Cortex of kidney (tissue), 1 donor: ENCODE measurements around the gene STARD7.

Experiments
- DNase-seq: peaks from one replicate; lab custom pipeline; 2025; lab: John Stamatoyannopoulos, UW

STARD7 gene

DNA sequence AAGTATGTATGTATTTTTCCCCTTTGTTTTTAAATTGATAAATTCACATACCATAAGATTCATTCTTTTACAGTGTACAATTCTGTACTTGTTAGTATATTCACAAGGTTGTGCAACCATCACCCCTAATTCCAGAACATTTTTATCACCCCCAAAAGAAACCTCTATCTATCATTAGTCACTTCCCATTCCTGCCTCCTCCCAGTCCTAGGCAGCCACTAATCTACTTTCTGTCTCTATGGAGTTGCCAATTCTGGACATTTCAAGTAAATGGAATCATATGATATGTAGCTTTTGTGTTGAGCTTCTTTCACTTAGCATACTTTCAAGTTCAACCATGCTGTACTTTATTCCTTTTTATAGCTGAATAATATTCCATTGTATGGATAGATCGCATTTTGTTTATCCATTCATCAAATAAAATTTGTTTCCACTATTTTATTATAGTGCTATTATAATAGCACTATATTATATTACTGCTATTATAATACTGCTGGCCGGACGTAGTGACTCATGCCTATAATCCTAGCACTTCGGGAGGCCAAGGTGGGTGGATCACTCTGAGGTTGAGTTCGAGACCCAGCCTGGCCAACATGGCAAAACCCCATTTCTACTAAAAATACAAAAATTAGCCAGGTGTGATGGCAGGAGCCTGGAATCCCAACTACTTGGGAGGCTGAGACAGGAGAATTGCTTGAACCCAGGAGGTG, 10.9 kb downstream of the STARD7 start:
- no peak for DNase-seq

DNA sequence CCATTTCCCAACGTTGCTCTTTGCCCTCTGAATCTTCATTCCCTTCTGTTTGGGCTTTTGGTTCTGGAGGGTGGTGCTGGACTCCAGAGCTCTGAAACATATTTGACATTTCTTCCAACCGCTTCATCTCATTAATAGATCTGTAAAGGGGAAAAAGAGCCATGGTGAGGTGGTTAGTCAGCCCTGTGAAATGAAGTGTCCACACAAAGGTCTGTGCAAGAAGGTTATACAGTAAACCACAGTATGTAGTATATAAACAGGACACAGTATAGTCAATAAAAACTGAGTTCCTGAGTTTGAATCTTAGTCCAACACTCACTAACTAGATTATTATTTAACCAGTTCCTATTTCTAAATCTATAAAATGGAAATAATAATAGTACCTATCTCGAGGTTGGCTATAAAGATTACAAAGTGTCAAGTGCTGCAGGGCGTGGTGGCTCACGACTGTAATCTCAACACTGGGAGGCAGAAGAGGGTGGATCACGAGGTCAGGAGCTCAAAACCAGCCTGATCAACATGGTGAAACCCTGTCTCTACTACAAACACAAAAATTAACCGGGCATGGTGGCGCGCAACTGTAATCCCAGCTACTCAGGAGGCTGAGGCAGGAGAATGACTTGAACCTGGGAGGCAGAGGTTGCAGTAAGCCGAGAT, 13.1 kb downstream of the STARD7 start:
- no peak for DNase-seq

DNA sequence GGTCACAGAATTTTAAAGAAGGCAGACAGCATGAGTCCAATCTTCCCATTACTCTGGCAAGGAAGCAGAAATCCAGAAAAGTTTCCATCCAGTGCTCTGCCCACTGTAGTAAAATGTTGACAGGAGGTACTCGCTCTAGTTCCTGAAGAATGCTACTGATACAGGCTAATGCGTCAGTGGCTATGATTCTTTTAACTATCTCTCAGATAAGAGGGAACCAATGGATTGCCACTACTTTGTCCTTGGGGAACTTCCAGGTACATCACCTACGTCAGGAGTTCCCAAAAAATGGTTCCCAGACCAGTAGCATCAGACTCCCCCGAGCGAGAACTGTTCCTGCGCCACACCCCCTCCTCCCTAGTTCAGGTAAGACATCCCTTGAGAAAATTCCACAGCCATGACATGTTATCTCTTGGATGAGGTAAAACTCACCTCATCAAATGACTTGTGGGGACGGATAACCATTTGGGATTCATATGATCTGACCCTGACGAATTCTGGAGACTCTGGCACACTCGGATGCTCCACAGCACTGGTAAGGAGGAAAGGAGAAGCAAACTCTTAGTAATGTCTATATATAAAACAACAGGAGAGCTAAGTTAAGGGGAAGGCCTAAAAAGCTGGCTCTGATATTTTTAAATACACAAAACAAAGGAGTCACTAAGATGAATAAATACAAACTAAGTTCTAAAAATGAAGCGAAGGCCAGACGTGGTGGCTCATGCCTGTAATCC, 16.5 kb downstream of the STARD7 start:
- no peak for DNase-seq

- DNase-seq: no peak
Observed at GRCh38 chr2:96188821-96189526, 19.7 kb downstream of the STARD7 start.

DNA sequence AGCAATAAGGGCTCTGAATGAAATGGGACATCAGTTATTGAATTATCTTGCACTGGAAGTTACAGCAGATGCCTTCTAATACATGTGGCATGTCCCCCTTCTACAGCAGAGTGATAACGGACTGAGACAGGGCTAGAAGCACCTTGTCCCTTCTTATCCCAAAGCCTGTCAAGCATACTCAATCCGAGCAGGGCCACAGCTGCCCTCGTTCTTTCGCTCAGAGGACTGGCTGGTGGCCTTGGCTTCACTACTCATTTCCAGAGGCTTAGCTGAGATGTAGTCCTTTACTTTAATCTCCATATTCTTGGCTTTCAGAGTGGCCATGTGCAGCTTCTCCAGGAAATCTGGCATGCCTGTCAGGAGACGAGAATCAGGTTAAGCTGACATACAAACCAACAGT, 22.1 kb downstream of the STARD7 start:
- DNase-seq: no peak

GRCh38 chr2:96185516-96185915, 23.1 kb downstream of the STARD7 start:
- no peak for DNase-seq

- no peak for DNase-seq
Observed at GRCh38 chr2:96184989-96185388, 23.6 kb downstream of the STARD7 start.

DNA sequence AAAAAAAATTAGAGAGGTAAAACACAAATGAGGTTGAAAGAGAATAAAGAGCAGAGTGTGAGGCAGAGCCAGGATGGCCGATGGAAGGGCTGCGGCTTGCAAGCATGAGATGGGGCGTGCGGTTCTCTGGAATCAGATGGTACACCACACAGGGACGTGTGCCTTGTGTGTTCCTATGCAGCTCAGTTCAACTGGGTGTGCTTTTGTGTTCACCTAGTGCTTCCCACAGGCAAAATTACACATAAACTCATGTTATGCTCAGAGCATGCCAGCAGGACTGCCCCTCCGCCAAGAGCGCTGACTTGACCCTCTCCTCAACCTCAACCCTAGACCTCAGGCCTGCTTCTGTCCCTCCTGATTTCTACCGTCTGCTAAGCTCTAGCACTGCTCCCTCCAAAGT, 24.4 kb downstream of the STARD7 start:
- DNase-seq: no peak

- no peak for DNase-seq
Observed at GRCh38 chr2:96181529-96181928, 27.1 kb downstream of the STARD7 start.

- DNase-seq: no peak
Observed at GRCh38 chr2:96180521-96180920, 28.1 kb downstream of the STARD7 start.

GRCh38 chr2:96180002-96180401, 28.6 kb downstream of the STARD7 start:
- no peak for DNase-seq

GRCh38 chr2:96176661-96177060, 32.0 kb downstream of the STARD7 start:
- DNase-seq: no peak

GRCh38 chr2:96175951-96176350, 32.7 kb downstream of the STARD7 start:
- DNase-seq: no peak

DNA sequence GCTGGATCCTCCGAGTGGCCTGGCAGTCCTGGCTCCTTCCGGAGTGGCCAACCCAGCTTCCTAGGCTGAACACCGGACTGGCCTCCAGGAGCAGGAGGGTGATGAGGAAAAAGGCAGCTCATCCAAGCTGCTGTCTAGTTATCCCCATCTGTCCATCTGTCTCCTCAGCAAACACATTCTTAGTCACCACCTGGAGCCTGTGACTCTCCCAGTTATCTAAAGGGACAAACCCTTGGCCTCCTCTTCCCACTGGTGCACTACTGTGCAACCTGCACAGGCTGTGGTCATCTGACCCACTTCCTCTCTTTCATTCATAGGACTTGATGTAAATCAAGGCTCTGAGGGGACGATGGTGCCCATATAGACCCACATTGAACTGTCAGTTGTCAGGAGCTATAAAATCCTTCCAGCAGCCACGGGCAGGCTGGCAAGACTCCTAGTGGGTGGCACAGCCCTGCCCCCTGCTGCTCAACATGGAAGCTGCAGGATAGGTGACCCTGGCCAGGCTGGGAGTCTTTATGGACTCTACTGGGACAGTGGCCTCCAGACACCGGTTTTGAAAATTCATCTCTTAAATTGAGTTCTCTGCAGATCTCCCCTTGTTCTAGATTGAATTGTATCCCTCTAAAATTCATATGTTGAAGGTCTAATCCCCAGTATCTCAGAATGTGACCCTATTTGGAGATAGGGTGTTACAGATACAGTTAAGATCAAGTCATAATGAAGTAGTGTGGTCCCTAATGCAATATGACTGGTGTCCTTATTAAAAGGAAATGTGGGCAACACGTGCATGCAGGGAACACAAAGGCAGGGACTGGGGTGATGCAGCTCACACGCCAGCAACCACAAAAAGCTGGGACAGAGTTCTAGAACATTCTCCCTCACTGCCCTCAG, 34.1 kb downstream of the STARD7 start:
- DNase-seq: no peak

DNA sequence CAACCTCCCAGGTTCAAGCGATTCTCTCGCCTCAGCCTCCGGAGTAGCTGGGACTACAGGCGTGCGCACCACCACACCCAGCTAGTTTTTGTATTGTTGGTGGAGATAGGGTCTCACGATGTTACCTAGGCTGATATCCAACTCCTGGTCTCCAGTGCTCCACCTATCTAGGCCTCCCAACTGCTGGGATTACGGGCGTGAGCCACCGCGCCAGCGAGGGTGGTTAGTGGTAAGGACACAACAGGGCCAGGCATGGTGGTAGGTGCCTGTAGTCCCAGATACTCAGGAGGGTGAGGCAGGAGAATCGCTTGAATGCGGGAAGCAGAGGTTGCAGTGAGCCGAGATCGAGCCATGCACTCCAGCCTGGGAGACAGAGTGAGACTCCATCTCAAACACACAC, 36.8 kb downstream of the STARD7 start:
- DNase-seq: no peak

GRCh38 chr2:96170626-96171025, 38.0 kb downstream of the STARD7 start:
- no peak for DNase-seq

GRCh38 chr2:96169868-96170507, 38.6 kb downstream of the STARD7 start:
- DNase-seq: no peak

GRCh38 chr2:96167407-96168013, 41.1 kb downstream of the STARD7 start:
- no peak for DNase-seq

- DNase-seq: no peak
Observed at GRCh38 chr2:96164459-96165184, 44.0 kb downstream of the STARD7 start.
